H9 (cell line): Measurements from ENCODE around the gene RASSF8. TPM values are rescaled to one million over a fixed set of nuclear protein-coding genes. Genes with fewer than 3 reads are reported as not detected.

Experiments
- DNase-seq: peaks from one replicate; pipeline ENCODE4 v3.0.0-alpha.2; 2017
- H2AFZ ChIP-seq: one replicate; pipeline ENCODE4 v1.6.1; 2013; ENCODE audit warnings: mild to moderate bottlenecking, low read length, control low read depth, moderate library complexity
- H2AK5ac ChIP-seq: 2 replicates; pipeline ENCODE4 v1.6.1; 2013; ENCODE audit warnings: low read length, control low read depth, mixed read lengths; ENCODE audit not compliant: insufficient read length
- H2BK120ac ChIP-seq: one replicate; pipeline ENCODE4 v1.6.1; 2013; ENCODE audit warnings: low read depth, mild to moderate bottlenecking, low read length, control low read depth, inconsistent platforms; ENCODE audit not compliant: poor library complexity, severe bottlenecking
- H2BK12ac ChIP-seq: 2 replicates; pipeline ENCODE4 v1.6.1; 2013; ENCODE audit warnings: low read length, control low read depth, mixed read lengths, low read depth; ENCODE audit not compliant: insufficient read length
- H2BK15ac ChIP-seq: 2 replicates; pipeline ENCODE4 v1.6.1; 2013; ENCODE audit warnings: low read depth, low read length, control low read depth
- H2BK20ac ChIP-seq: one replicate; pipeline ENCODE4 v1.6.1; 2013; ENCODE audit warnings: low read depth, mild to moderate bottlenecking, low read length, control low read depth, inconsistent platforms; ENCODE audit not compliant: poor library complexity, severe bottlenecking
- H2BK5ac ChIP-seq: 2 replicates; pipeline ENCODE4 v1.6.1; 2013; ENCODE audit warnings: low read length, control low read depth, mixed read lengths; ENCODE audit not compliant: insufficient read length
- H3K14ac ChIP-seq: 2 replicates; pipeline ENCODE4 v1.6.1; 2013; ENCODE audit warnings: low read length, control low read depth; ENCODE audit not compliant: insufficient read depth
- H3K18ac ChIP-seq: 2 replicates; pipeline ENCODE4 v1.6.1; 2013; ENCODE audit warnings: low read depth, mild to moderate bottlenecking, mixed read lengths, low read length, control low read depth; ENCODE audit not compliant: insufficient read length
- H3K23ac ChIP-seq: 2 replicates; pipeline ENCODE4 v1.6.1; 2013; ENCODE audit warnings: low read length, control low read depth, mixed read lengths, low read depth; ENCODE audit not compliant: insufficient read length
- H3K23me2 ChIP-seq: 2 replicates; pipeline ENCODE4 v1.6.1; 2013; ENCODE audit warnings: low read depth, mild to moderate bottlenecking, mixed read lengths, low read length, control low read depth; ENCODE audit not compliant: insufficient read length, poor library complexity, severe bottlenecking
- H3K27ac ChIP-seq: 2 replicates; pipeline ENCODE4 v1.5.1; 2013; ENCODE audit warnings: low read length, control low read depth, mixed read lengths, low read depth; ENCODE audit not compliant: insufficient read length
- H3K27me3 ChIP-seq: 2 replicates; pipeline ENCODE4 v1.6.1; 2013; ENCODE audit warnings: low read length, control low read depth, inconsistent platforms; ENCODE audit not compliant: insufficient read depth
- H3K4ac ChIP-seq: 2 replicates; pipeline ENCODE4 v1.6.1; 2013; ENCODE audit warnings: low read depth, mild to moderate bottlenecking, control low read depth, inconsistent platforms, low read length, moderate library complexity
- H3K4me1 ChIP-seq: 2 replicates; pipeline ENCODE4 v1.6.1; 2013; ENCODE audit warnings: low read length, control low read depth, inconsistent platforms; ENCODE audit not compliant: insufficient read depth
- H3K4me2 ChIP-seq: 2 replicates; pipeline ENCODE4 v1.6.1; 2013; ENCODE audit warnings: low read length, control low read depth, mixed read lengths; ENCODE audit not compliant: insufficient read length, insufficient read depth
- H3K56ac ChIP-seq: 2 replicates; pipeline ENCODE4 v1.6.1; 2013; ENCODE audit warnings: low read depth, mild to moderate bottlenecking, mixed read lengths, low read length, control low read depth; ENCODE audit not compliant: insufficient read length
- H3K79me1 ChIP-seq: 2 replicates; pipeline ENCODE4 v1.6.1; 2013; ENCODE audit warnings: low read depth, mild to moderate bottlenecking, moderate library complexity, low read length, control low read depth, inconsistent platforms; ENCODE audit not compliant: insufficient read depth, poor library complexity, severe bottlenecking
- H3K79me2 ChIP-seq: 2 replicates; pipeline ENCODE4 v1.6.1; 2013; ENCODE audit warnings: low read length, control low read depth, inconsistent platforms; ENCODE audit not compliant: insufficient read depth
- H3K9ac ChIP-seq: 2 replicates; pipeline ENCODE4 v1.6.1; 2013; ENCODE audit warnings: low read length, control low read depth, mixed read lengths; ENCODE audit not compliant: insufficient read length; ENCODE audit errors: extremely low read depth
- H3K9me3 ChIP-seq: one replicate; pipeline ENCODE4 v1.6.1; 2013; ENCODE audit warnings: low read depth, low read length, inconsistent platforms; ENCODE audit not compliant: control insufficient read depth
- H3T11ph ChIP-seq: one replicate; pipeline ENCODE4 v1.6.1; 2013; ENCODE audit warnings: mild to moderate bottlenecking, low read length, control low read depth, inconsistent platforms
- H4K20me1 ChIP-seq: one replicate; pipeline ENCODE4 v1.6.1; 2013; ENCODE audit not compliant: control insufficient read depth, insufficient read length, insufficient read depth
- H4K5ac ChIP-seq: 2 replicates; pipeline ENCODE4 v1.6.1; 2013; ENCODE audit warnings: low read depth, mild to moderate bottlenecking, mixed read lengths, low read length, control low read depth; ENCODE audit not compliant: insufficient read length
- H4K8ac ChIP-seq: replicated peaks from 2 replicates; pipeline ENCODE4 v1.6.1; 2013; ENCODE audit warnings: low read length, control low read depth, mixed read lengths, low read depth; ENCODE audit not compliant: insufficient read length
- H4K91ac ChIP-seq: 2 replicates; pipeline ENCODE4 v1.6.1; 2013; ENCODE audit warnings: low read depth, mild to moderate bottlenecking, moderate library complexity, mixed read lengths, low read length, control low read depth; ENCODE audit not compliant: insufficient read length
- H3K27ac Mint-ChIP-seq, 3 experiments: 2 replicates in 2 of 3; 3 replicates in 1 of 3; pipeline ENCODE4 v1.8.0; 2020 to 2021; ENCODE audit warnings: mixed read lengths in 3 of 3, mild to moderate bottlenecking in 1 of 3, moderate library complexity in 1 of 3
- H3K27me3 Mint-ChIP-seq: 2 replicates; pipeline ENCODE4 v1.8.0; 2021; ENCODE audit warnings: low read depth, mild to moderate bottlenecking, moderate library complexity, mixed read lengths
- H3K36me3 Mint-ChIP-seq, 3 experiments: 2 replicates in 2 of 3; 3 replicates in 1 of 3; pipeline ENCODE4 v1.8.0; 2020 to 2021; ENCODE audit warnings: low read depth in 3 of 3, mixed read lengths in 3 of 3; ENCODE audit not compliant: insufficient read depth in 1 of 3
- H3K4me1 Mint-ChIP-seq, 2 experiments: 2 replicates each; pipeline ENCODE4 v1.8.0; 2020; ENCODE audit warnings: mixed read lengths in 2 of 2
- H3K4me3 Mint-ChIP-seq, 2 experiments: 2 replicates in 1 of 2; 3 replicates in 1 of 2; pipeline ENCODE4 v1.8.0; 2020 to 2021; ENCODE audit warnings: mild to moderate bottlenecking in 2 of 2, mixed read lengths in 2 of 2, moderate library complexity in 1 of 2
- H3K9me3 Mint-ChIP-seq, 2 experiments: 2 replicates in 1 of 2; 3 replicates in 1 of 2; pipeline ENCODE4 v1.8.0; 2020; ENCODE audit warnings: mild to moderate bottlenecking in 2 of 2, mixed read lengths in 2 of 2, moderate library complexity in 1 of 2
- CTCF ChIP-seq: fragments of 200-600 bp; sonication (generic); conservative IDR thresholded peaks from 3 replicates; pipeline ENCODE4 v1.8.0; 2021; ENCODE audit warnings: antibody characterized with exemption, mild to moderate bottlenecking
- WGBS: extraction: QIAGEN DNeasy Blood & Tissue Kit; methylation state at CpG from one replicate; pipeline ENCODE4 v1.1.7; 2013; ENCODE audit warnings: missing lambda C conversion rate, low lambda C conversion rate, mixed read lengths; ENCODE audit not compliant: insufficient read length; ENCODE audit errors: extremely low coverage; 5-methylcytosine and 5-hydroxymethylcytosine counted together
- total RNA-seq: library from RNA; stranded (reverse); gene quantifications from 2 replicates; pipeline ENCODE4 v1.2.1, GENCODE V29; 2021

Gene RASSF8
- total RNA-seq, 1 experiment from 2014 or later: 38.8 TPM

- Histone ChIP-seq H3K18ac (no peak overlapping the region), H3K79me2 (peaks cover 16% of the 10 kb centered on the region; the same call in 1 of the 2 replicates), H2BK20ac (no peak overlapping the region), H2BK12ac (no peak overlapping the region), H2AFZ (no peak overlapping the region), H3K27ac (no peak overlapping the region), H3T11ph (no peak overlapping the region), H2BK5ac (no peak overlapping the region), H3K23ac (no peak overlapping the region), H3K9me3 (no peaks in the 10 kb centered on the region), H3K27me3 (no peaks in the 10 kb centered on the region), H4K5ac (no peak overlapping the region), H2AK5ac (no peak overlapping the region), H4K8ac (no peak overlapping the region), H3K9ac (no peak overlapping the region), H3K14ac (no peak overlapping the region), H3K56ac (no peak overlapping the region), H4K20me1 (no peaks in the 10 kb centered on the region), H2BK15ac (no peak overlapping the region), H4K91ac (no peak overlapping the region), H3K4me1 (peaks cover 3% of the 10 kb centered on the region; the same call in 1 of the 2 replicates), H3K4ac (no peak overlapping the region), H2BK120ac (no peak overlapping the region), H3K79me1 (peaks cover 4% of the 10 kb centered on the region), H3K4me2 (no peak overlapping the region), H3K23me2 (no peaks in the 10 kb centered on the region)
- H3K27me3 Mint-ChIP-seq: no peaks in the 10 kb centered on the region
- peaks cover 48 to 52% of the 10 kb centered on the region in 2 experiments for H3K4me1 Mint-ChIP-seq
- no peaks in the 10 kb centered on the region for H3K9me3 Mint-ChIP-seq
- no peak overlapping the region for H3K4me3 Mint-ChIP-seq
- no peak overlapping the region for H3K27ac Mint-ChIP-seq
- TF ChIP-seq CTCF: no peak
- no CpG with 5 or more reads among the region's 2 CpGs for WGBS
- no peak for DNase-seq
- no peaks in the 10 kb centered on the region for H3K36me3 Mint-ChIP-seq
These were observed 14.3 kb downstream of the RASSF8 start for GRCh38 chr12:25972783-25973182.
